Activated T-cell treated with anti-CD3 and anti-CD28 coated beads, Interleukin-2, amount 50 U/mL, for 72 hours (primary cell): ENCODE measurements around the gene MAP7D2. TPM values are rescaled to one million over a fixed set of nuclear protein-coding genes. Genes with fewer than 3 reads are reported as not detected.

ENCODE experiments used
- ATAC-seq, 2 donors: fragments of 150-1000 bp; cut with Tn5 transposase; replicated peaks in 1 of 2; 2 replicates each; pipeline ENCODE4 v1.10.0; 2021; ENCODE audit warnings: moderate library complexity in 2 of 2, mild to moderate bottlenecking in 1 of 2
- DNase-seq, 2 donors: peaks; one replicate each; pipeline ENCODE4 v3.0.0; 2021 to 2022; ENCODE audit warnings: mixed read lengths in 1 of 2
- H3K27ac Mint-ChIP-seq: one replicate; pipeline ENCODE4 v1.8.0; 2022; ENCODE audit warnings: mild to moderate bottlenecking, moderate library complexity, mixed read lengths
- H3K27me3 Mint-ChIP-seq: one replicate; pipeline ENCODE4 v1.8.0; 2022; ENCODE audit warnings: low read depth, mixed read lengths
- H3K36me3 Mint-ChIP-seq, 2 donors: one replicate each; pipeline ENCODE4 v1.8.0; 2022; ENCODE audit warnings: mixed read lengths in 2 of 2, mild to moderate bottlenecking in 1 of 2; ENCODE audit not compliant: insufficient read depth in 2 of 2
- H3K4me1 Mint-ChIP-seq: one replicate; pipeline ENCODE4 v1.8.0; 2022; ENCODE audit warnings: low read depth, mixed read lengths
- H3K4me3 Mint-ChIP-seq, 2 donors: one replicate each; pipeline ENCODE4 v1.8.0; 2022; ENCODE audit warnings: mild to moderate bottlenecking in 2 of 2, mixed read lengths in 2 of 2, moderate library complexity in 2 of 2
- H3K9me3 Mint-ChIP-seq, 2 donors: one replicate each; pipeline ENCODE4 v1.8.0; 2022; ENCODE audit warnings: mixed read lengths in 2 of 2
- total RNA-seq, 2 donors: library from RNA; stranded (reverse); gene quantifications; one replicate each; pipeline ENCODE4 v1.2.3, GENCODE V29; 2022

The MAP7D2 gene
- total RNA-seq, 2 donors from 2014 or later: 0.12 to 0.96 TPM

GRCh38 chrX:20011608-20012007 is 105.1 kb downstream of the MAP7D2 start:
- Mint-ChIP-seq H3K36me3 (peaks cover 4 to 8% of the 10 kb centered on the region in 2 donors), H3K4me3 (no peak overlapping the region), H3K27me3 (no peaks in the 10 kb centered on the region), H3K27ac (no peak overlapping the region), H3K9me3 (peaks cover 6 to 8% of the 10 kb centered on the region in 2 donors), H3K4me1 (no peaks in the 10 kb centered on the region)
- ATAC-seq: no peak
- no peak for DNase-seq

GRCh38 chrX:20007962-20008622 is 108.6 kb downstream of the MAP7D2 start:
- DNase-seq: no peak
- Mint-ChIP-seq H3K4me3 (no peak overlapping the region), H3K36me3 (no peaks in the 10 kb centered on the region), H3K27ac (no peak overlapping the region), H3K4me1 (no peaks in the 10 kb centered on the region), H3K9me3 (no peaks in the 10 kb centered on the region), H3K27me3 (no peaks in the 10 kb centered on the region)
- ATAC-seq: no peak

GRCh38 chrX:20005883-20006282 is 110.8 kb downstream of the MAP7D2 start:
- Mint-ChIP-seq H3K27ac (no peak overlapping the region), H3K36me3 (no peaks in the 10 kb centered on the region), H3K27me3 (no peaks in the 10 kb centered on the region), H3K9me3 (no peaks in the 10 kb centered on the region), H3K4me3 (no peak overlapping the region), H3K4me1 (no peaks in the 10 kb centered on the region)
- no peak for DNase-seq
- ATAC-seq: no peak

GRCh38 chrX:20001588-20001987 is 115.1 kb downstream of the MAP7D2 start:
- DNase-seq: no peak
- no peaks in the 10 kb centered on the region for H3K4me1 Mint-ChIP-seq
- H3K27me3 Mint-ChIP-seq: no peaks in the 10 kb centered on the region
- no peak for ATAC-seq
- H3K9me3 Mint-ChIP-seq: no peaks in the 10 kb centered on the region
- H3K4me3 Mint-ChIP-seq: no peak overlapping the region
- H3K27ac Mint-ChIP-seq: no peak overlapping the region
- H3K36me3 Mint-ChIP-seq: no peaks in the 10 kb centered on the region

GRCh38 chrX:19991350-19991718 is 125.4 kb downstream of the MAP7D2 start:
- Mint-ChIP-seq H3K4me1 (peaks cover 20% of the 10 kb centered on the region), H3K27ac (peak overlapping the region; percentile 82)

GRCh38 chrX:19990556-19991349 is 126.0 kb downstream of the MAP7D2 start, which contains the start of gene BCLAF3:
BCLAF3 (minus strand) TSS chrX:19991061; CDS start chrX:19970264, 20,797 bp downstream.
- peak within 1 kb of the TSS; percentile 86 to 91 for H3K4me3 Mint-ChIP-seq
- no peaks in the 10 kb centered on the region for H3K9me3 Mint-ChIP-seq
- DNase-seq: peak; percentile 89 to 93
- peak; percentile 90 to 93 for ATAC-seq
- H3K4me1 Mint-ChIP-seq: peaks cover 22% of the 10 kb centered on the region
- peak within 1 kb of the TSS; percentile 82 for H3K27ac Mint-ChIP-seq
- peaks cover 0 to under 1% of the 10 kb centered on the region in 2 donors for H3K36me3 Mint-ChIP-seq
- H3K27me3 Mint-ChIP-seq: peaks cover 8% of the 10 kb centered on the region

More at GRCh38 chrX:19991350-19991718, 125.4 kb downstream of the MAP7D2 start:
- H3K27me3 Mint-ChIP-seq: peaks cover 8% of the 10 kb centered on the region
- DNase-seq: peak in 1 of 2 donors; percentile 5
- no peaks in the 10 kb centered on the region for H3K9me3 Mint-ChIP-seq
- H3K36me3 Mint-ChIP-seq: no peaks in the 10 kb centered on the region
- H3K4me3 Mint-ChIP-seq: peak overlapping the region; percentile 80 to 91
- no peak for ATAC-seq

- DNase-seq: no peak
- Mint-ChIP-seq H3K27ac (peak overlapping the region; percentile 81), H3K4me1 (peaks cover 22% of the 10 kb centered on the region), H3K27me3 (peaks cover 8% of the 10 kb centered on the region), H3K9me3 (no peaks in the 10 kb centered on the region), H3K36me3 (peaks cover 0 to 2% of the 10 kb centered on the region in 2 donors), H3K4me3 (peak overlapping the region; percentile 86 to 89)
- ATAC-seq: peak in 1 of 2 donors; percentile 11
Measured at GRCh38 chrX:19990151-19990555, 126.6 kb downstream of the MAP7D2 start.

GRCh38 chrX:19987856-19988255 is 128.9 kb downstream of the MAP7D2 start:
- no peaks in the 10 kb centered on the region for H3K9me3 Mint-ChIP-seq
- no peak for ATAC-seq
- no peak overlapping the region for H3K27ac Mint-ChIP-seq
- H3K4me1 Mint-ChIP-seq: peaks cover 22% of the 10 kb centered on the region
- H3K27me3 Mint-ChIP-seq: peaks cover 8% of the 10 kb centered on the region
- H3K4me3 Mint-ChIP-seq: no peak overlapping the region
- H3K36me3 Mint-ChIP-seq: peaks cover 0 to 2% of the 10 kb centered on the region in 2 donors
- DNase-seq: no peak

- Mint-ChIP-seq H3K36me3 (peaks cover 0 to 2% of the 10 kb centered on the region in 2 donors), H3K9me3 (no peaks in the 10 kb centered on the region), H3K4me3 (no peak overlapping the region), H3K27ac (no peak overlapping the region), H3K27me3 (peaks cover 4% of the 10 kb centered on the region), H3K4me1 (peaks cover 17% of the 10 kb centered on the region)
- ATAC-seq: no peak
- no peak for DNase-seq
Measured at GRCh38 chrX:19986531-19986930, 130.2 kb downstream of the MAP7D2 start.

- Mint-ChIP-seq H3K9me3 (peaks cover 3 to 4% of the 10 kb centered on the region in 2 donors), H3K4me1 (peaks cover 11% of the 10 kb centered on the region), H3K36me3 (peaks cover 6 to 9% of the 10 kb centered on the region in 2 donors), H3K4me3 (no peak overlapping the region), H3K27me3 (no peaks in the 10 kb centered on the region), H3K27ac (peak overlapping the region; percentile 2)
- DNase-seq (no peak), ATAC-seq (no peak)
Measured at GRCh38 chrX:19981947-19982346, 134.8 kb downstream of the MAP7D2 start.

- H3K4me3 Mint-ChIP-seq: no peak overlapping the region
- no peak overlapping the region for H3K27ac Mint-ChIP-seq
- DNase-seq (no peak), ATAC-seq (no peak)
- peaks cover 9 to 10% of the 10 kb centered on the region in 2 donors for H3K36me3 Mint-ChIP-seq
- H3K27me3 Mint-ChIP-seq: peaks cover 7% of the 10 kb centered on the region
- peaks cover 3 to 6% of the 10 kb centered on the region in 2 donors for H3K9me3 Mint-ChIP-seq
- peaks cover 18% of the 10 kb centered on the region for H3K4me1 Mint-ChIP-seq
Measured at GRCh38 chrX:19975845-19976244, 140.9 kb downstream of the MAP7D2 start.

GRCh38 chrX:19972984-19973383 is 143.7 kb downstream of the MAP7D2 start:
- DNase-seq (no peak), ATAC-seq (peak; percentile 52)
- Mint-ChIP-seq H3K27ac (peak overlapping the region; percentile 73), H3K4me1 (peaks cover 15% of the 10 kb centered on the region), H3K4me3 (peak overlapping the region in 1 of 2 donors; percentile 59), H3K36me3 (peaks cover 6 to 7% of the 10 kb centered on the region in 2 donors), H3K27me3 (peaks cover 7% of the 10 kb centered on the region), H3K9me3 (peaks cover under 1 to 3% of the 10 kb centered on the region in 2 donors)

GRCh38 chrX:19968276-19968675 is 148.4 kb downstream of the MAP7D2 start:
- Mint-ChIP-seq H3K9me3 (no peaks in the 10 kb centered on the region), H3K27me3 (no peaks in the 10 kb centered on the region), H3K27ac (no peak overlapping the region), H3K4me3 (no peak overlapping the region), H3K36me3 (peaks cover 0 to 4% of the 10 kb centered on the region in 2 donors), H3K4me1 (peaks cover 32% of the 10 kb centered on the region)
- no peak for ATAC-seq
- no peak for DNase-seq
